ENCODE data around the gene PCLAF. TPM values are rescaled to one million over a fixed set of nuclear protein-coding genes. Genes with fewer than 3 reads are reported as not detected.
"Not testable (repeated sequence)": the region's sequence is repeated elsewhere in the genome, so short reads cannot be mapped to it uniquely, and the experiment has no call there.

PCLAF gene
- total and polyA plus RNA-seq, 9 donors = 0.37 to 2.2 (median 1.3) TPM; not detected in 4

GRCh38 chr15:64400583-64400982 is 19.3 kb upstream of the PCLAF start:
- H3K27ac ChIP-seq = no peak overlapping the region
- intact Hi-C loops (cut with DNase I) = no loop called here
- H3K9me3 ChIP-seq = no peaks in the 10 kb centered on the region
- H3K4me1 ChIP-seq (ENCODE audit: insufficient read depth) = no peaks in the 10 kb centered on the region
- H3K4me3 ChIP-seq = no peak overlapping the region
- no peak for DNase-seq
- 92 to 94% (median 93%) methylated on average over 2 of the region's 2 CpGs for WGBS, 3 donors
- TF ChIP-seq POLR2A (IDR thresholded peaks at IDR 0.05) (no peak), EP300 (IDR thresholded peaks at IDR 0.05) (no peak)
- TF ChIP-seq, protein P1, sequence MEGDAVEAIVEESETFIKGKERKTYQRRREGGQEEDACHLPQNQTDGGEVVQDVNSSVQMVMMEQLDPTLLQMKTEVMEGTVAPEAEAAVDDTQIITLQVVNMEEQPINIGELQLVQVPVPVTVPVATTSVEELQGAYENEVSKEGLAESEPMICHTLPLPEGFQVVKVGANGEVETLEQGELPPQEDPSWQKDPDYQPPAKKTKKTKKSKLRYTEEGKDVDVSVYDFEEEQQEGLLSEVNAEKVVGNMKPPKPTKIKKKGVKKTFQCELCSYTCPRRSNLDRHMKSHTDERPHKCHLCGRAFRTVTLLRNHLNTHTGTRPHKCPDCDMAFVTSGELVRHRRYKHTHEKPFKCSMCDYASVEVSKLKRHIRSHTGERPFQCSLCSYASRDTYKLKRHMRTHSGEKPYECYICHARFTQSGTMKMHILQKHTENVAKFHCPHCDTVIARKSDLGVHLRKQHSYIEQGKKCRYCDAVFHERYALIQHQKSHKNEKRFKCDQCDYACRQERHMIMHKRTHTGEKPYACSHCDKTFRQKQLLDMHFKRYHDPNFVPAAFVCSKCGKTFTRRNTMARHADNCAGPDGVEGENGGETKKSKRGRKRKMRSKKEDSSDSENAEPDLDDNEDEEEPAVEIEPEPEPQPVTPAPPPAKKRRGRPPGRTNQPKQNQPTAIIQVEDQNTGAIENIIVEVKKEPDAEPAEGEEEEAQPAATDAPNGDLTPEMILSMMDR (IDR thresholded peaks at IDR 0.05) = no peak
- no peaks in the 10 kb centered on the region for H3K27me3 ChIP-seq
- no peaks in the 10 kb centered on the region for H3K36me3 ChIP-seq

DNA sequence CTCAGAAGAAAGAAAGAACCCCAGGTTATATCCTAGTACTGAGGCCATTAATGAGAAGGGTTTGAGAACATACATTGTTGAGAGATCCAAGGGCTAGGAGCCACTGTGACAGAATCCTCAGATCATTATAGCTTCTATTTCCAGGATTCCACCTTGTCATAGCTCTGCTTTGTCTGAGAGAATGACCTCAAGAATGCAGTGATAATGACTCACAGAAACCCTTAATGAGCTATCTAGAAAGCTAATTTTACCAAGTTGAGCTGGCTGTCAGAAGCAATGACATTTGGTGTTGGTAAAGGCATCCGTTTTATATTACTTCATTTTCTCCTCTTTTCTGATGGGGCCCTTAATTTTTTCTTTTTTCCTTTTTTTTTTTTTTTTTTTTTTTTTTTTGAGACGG is 17.3 kb upstream of the PCLAF start:
- Histone ChIP-seq H3K27me3 (no peaks in the 10 kb centered on the region), H3K9me3 (no peaks in the 10 kb centered on the region), H3K36me3 (no peaks in the 10 kb centered on the region), H3K4me3 (no peak overlapping the region), H3K4me1 (ENCODE audit: insufficient read depth) (no peaks in the 10 kb centered on the region), H3K27ac (no peak overlapping the region)
- TF ChIP-seq POLR2A (IDR thresholded peaks at IDR 0.05) (no peak), EP300 (IDR thresholded peaks at IDR 0.05) (no peak)
- TF ChIP-seq, protein P1 (IDR thresholded peaks at IDR 0.05) = no peak
- intact Hi-C loops (cut with DNase I) = no loop called here
- no peak for DNase-seq
- WGBS, 3 donors = 89 to 98% (median 96%) methylated on average over 2 of the region's 2 CpGs

- Histone ChIP-seq H3K4me1 (ENCODE audit: insufficient read depth) (no peaks in the 10 kb centered on the region), H3K36me3 (no peaks in the 10 kb centered on the region), H3K27me3 (no peaks in the 10 kb centered on the region), H3K27ac (no peak overlapping the region), H3K4me3 (no peak overlapping the region), H3K9me3 (no peaks in the 10 kb centered on the region)
- intact Hi-C loops (cut with DNase I) = no loop called here
- no peak for TF ChIP-seq EP300 (IDR thresholded peaks at IDR 0.05)
- TF ChIP-seq POLR2A (IDR thresholded peaks at IDR 0.05) = no peak
- TF ChIP-seq, protein P1 (IDR thresholded peaks at IDR 0.05) = no peak
- no peak for DNase-seq
- WGBS, 3 donors = 91 to 93% (median 91%) methylated on average over 5 of the region's 5 CpGs
Observed at GRCh38 chr15:64396789-64397188, 15.5 kb upstream of the PCLAF start.

DNA sequence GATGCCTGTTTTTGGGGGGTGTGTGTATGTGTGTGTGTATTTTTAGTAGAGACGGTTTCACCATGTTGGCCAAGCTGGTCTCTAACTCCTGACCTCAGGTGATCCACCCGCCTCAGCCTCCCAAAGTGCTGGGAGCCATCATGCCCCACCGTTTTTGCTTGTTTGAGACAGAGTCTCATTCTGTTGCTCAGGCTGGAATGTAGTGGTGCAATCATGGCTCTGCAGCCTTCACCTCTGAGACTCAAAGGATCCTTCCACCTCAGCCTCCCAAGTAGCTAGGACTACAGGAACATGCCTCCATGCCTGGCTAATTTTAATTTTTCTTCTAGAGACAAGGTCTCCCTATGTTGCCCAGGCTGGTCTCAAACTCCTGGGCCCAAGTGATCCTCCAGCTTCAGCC is 11.2 kb upstream of the PCLAF start:
- H3K27ac ChIP-seq; H3K4me3 ChIP-seq; intact Hi-C loops (cut with DNase I); H3K36me3 ChIP-seq; H3K27me3 ChIP-seq; H3K9me3 ChIP-seq; H3K4me1 ChIP-seq (ENCODE audit: insufficient read depth); DNase-seq: not testable (repeated sequence)
- WGBS, 3 donors = 77 to 91% (median 81%) methylated on average over 3 of the region's 3 CpGs

GRCh38 chr15:64389036-64389435 is 7.8 kb upstream of the PCLAF start:
- no peaks in the 10 kb centered on the region for H3K27me3 ChIP-seq
- H3K4me3 ChIP-seq = no peak overlapping the region
- 89 to 92% (median 89%) methylated on average over 5 of the region's 5 CpGs for WGBS, 3 donors
- H3K27ac ChIP-seq = no peak overlapping the region
- TF ChIP-seq EP300 (IDR thresholded peaks at IDR 0.05) (no peak), POLR2A (IDR thresholded peaks at IDR 0.05) (no peak)
- TF ChIP-seq, protein P1 (IDR thresholded peaks at IDR 0.05) = no peak
- H3K4me1 ChIP-seq (ENCODE audit: insufficient read depth) = peaks cover 3% of the 10 kb centered on the region
- H3K36me3 ChIP-seq = no peaks in the 10 kb centered on the region
- H3K9me3 ChIP-seq = no peaks in the 10 kb centered on the region
- DNase-seq = no peak
- intact Hi-C loops (cut with DNase I) = no loop called here
